IPS-15b (cell line): ENCODE results near the gene TMEM39A.

Experiments
- H3K27me3 ChIP-seq: one replicate; pipeline ENCODE4 v1.6.1; 2013; ENCODE audit warnings: low read length; ENCODE audit not compliant: control insufficient read depth, insufficient read depth
- H3K36me3 ChIP-seq: one replicate; pipeline ENCODE4 v1.6.1; 2013; ENCODE audit warnings: low read length; ENCODE audit not compliant: control insufficient read depth, insufficient read depth
- H3K4me1 ChIP-seq: one replicate; pipeline ENCODE4 v1.6.1; 2013; ENCODE audit warnings: mild to moderate bottlenecking, low read length; ENCODE audit not compliant: control insufficient read depth, insufficient read depth
- H3K4me3 ChIP-seq: one replicate; pipeline ENCODE4 v1.5.1; 2013; ENCODE audit warnings: low read depth, low read length
- H3K9ac ChIP-seq: one replicate; pipeline ENCODE4 v1.6.1; 2013; ENCODE audit warnings: low read depth, mild to moderate bottlenecking, low read length
- H3K9me3 ChIP-seq: one replicate; pipeline ENCODE4 v1.6.1; 2013; ENCODE audit warnings: mild to moderate bottlenecking, low read length; ENCODE audit not compliant: control insufficient read depth, insufficient read depth

Gene TMEM39A

GRCh38 chr3:119443179-119443578 lies 20.2 kb downstream of the TMEM39A start:
- no peak overlapping the region for H3K4me3 ChIP-seq
- H3K9me3 ChIP-seq = no peaks in the 10 kb centered on the region
- no peak overlapping the region for H3K9ac ChIP-seq
- no peaks in the 10 kb centered on the region for H3K27me3 ChIP-seq
- no peaks in the 10 kb centered on the region for H3K4me1 ChIP-seq
- H3K36me3 ChIP-seq = peaks cover 12% of the 10 kb centered on the region

GRCh38 chr3:119437691-119438258 lies 25.6 kb downstream of the TMEM39A start:
- H3K36me3 ChIP-seq = peaks cover 26% of the 10 kb centered on the region
- no peak overlapping the region for H3K9ac ChIP-seq
- no peak overlapping the region for H3K4me3 ChIP-seq
- no peaks in the 10 kb centered on the region for H3K27me3 ChIP-seq
- no peaks in the 10 kb centered on the region for H3K4me1 ChIP-seq
- H3K9me3 ChIP-seq = no peaks in the 10 kb centered on the region

- no peak overlapping the region for H3K4me3 ChIP-seq
- H3K27me3 ChIP-seq = no peaks in the 10 kb centered on the region
- peaks cover 26% of the 10 kb centered on the region for H3K36me3 ChIP-seq
- no peaks in the 10 kb centered on the region for H3K4me1 ChIP-seq
- no peak overlapping the region for H3K9ac ChIP-seq
- no peaks in the 10 kb centered on the region for H3K9me3 ChIP-seq
Observed at GRCh38 chr3:119436977-119437376, 26.4 kb downstream of the TMEM39A start.

GRCh38 chr3:119434703-119435102 lies 28.7 kb downstream of the TMEM39A start:
- peaks cover 42% of the 10 kb centered on the region for H3K36me3 ChIP-seq
- no peaks in the 10 kb centered on the region for H3K27me3 ChIP-seq
- H3K9me3 ChIP-seq = no peaks in the 10 kb centered on the region
- no peak overlapping the region for H3K9ac ChIP-seq
- no peak overlapping the region for H3K4me3 ChIP-seq
- no peaks in the 10 kb centered on the region for H3K4me1 ChIP-seq

DNA sequence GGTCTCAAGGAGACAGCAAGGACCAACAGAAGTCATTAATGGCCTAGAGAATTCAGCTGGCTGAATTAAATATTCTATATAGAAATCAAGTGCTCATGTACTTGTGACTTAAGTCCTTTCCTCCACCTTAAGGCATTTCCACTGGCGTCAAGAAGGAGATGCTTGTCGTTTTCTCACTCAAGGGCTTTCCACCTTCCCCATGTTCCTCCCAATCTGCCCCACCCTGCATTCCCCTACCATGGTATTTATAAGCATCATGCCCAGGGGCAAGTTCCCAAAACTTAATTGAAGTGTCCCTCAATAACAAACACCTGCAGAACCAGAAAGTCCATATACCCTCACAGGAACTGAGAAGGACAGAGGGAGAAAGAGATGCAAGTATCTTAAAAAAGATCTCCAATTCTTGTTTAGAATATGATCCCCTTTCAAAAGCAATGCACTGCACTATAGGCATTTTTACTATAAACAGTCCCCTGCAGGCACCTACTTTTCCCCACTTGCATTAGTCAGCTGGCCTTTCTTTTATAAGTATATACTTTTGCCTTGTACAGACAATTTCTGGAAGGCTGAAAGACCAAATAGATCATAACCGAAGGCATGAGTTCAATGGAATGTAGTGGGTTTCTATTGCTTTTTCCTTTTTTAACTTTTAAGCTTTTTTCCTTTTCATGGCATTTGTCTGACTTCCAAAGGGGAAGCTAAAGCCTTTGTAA lies 29.6 kb downstream of the TMEM39A start:
- peaks cover 46% of the 10 kb centered on the region for H3K36me3 ChIP-seq
- H3K4me3 ChIP-seq = no peak overlapping the region
- no peaks in the 10 kb centered on the region for H3K27me3 ChIP-seq
- H3K4me1 ChIP-seq = no peaks in the 10 kb centered on the region
- H3K9ac ChIP-seq = no peak overlapping the region
- no peaks in the 10 kb centered on the region for H3K9me3 ChIP-seq

DNA sequence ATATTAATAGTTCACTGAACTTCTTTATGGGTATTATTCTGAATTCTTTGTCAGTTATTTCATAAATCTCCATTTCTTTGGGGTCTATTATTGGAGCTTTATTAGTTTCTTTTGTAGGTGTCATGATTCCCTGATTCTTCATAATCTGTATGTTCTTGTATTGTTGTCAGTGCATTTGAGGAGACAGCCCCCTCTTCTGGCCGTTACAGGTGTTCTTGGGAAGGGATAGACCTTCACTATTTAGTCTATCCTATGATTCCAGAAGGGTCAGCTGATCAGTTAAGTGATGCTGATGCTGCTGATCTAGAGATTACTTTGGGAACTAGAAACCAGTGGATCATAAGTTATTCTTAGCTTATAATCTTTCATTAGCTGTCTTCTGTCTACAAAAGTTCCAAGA lies 34.9 kb downstream of the TMEM39A start:
- Histone ChIP-seq H3K4me3 (no peak overlapping the region), H3K27me3 (no peaks in the 10 kb centered on the region), H3K9me3 (peaks cover 11% of the 10 kb centered on the region), H3K4me1 (no peaks in the 10 kb centered on the region), H3K36me3 (peaks cover 20% of the 10 kb centered on the region), H3K9ac (no peak overlapping the region)

DNA sequence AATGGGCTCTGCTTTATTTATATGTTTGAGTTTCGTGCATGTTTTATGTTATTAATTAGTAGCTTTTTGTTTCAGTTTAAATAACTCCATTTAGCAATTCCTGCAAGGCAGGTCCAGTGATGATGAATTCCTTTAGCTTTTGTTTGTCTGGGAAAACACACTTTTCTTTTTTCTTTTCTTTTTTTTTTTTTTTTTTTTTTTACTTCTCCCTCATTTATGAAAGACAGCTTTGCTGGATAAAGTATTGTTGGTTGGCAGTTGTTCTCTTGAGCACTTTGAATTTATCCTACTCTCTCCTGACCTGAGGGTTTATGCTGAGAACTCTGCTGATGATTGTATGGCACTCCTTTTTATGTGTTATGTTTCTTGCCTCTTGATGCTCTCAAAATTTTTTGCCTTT lies 35.7 kb downstream of the TMEM39A start:
- Histone ChIP-seq H3K36me3 (peaks cover 19% of the 10 kb centered on the region), H3K9me3 (peaks cover 11% of the 10 kb centered on the region), H3K4me3 (no peak overlapping the region)

DNA sequence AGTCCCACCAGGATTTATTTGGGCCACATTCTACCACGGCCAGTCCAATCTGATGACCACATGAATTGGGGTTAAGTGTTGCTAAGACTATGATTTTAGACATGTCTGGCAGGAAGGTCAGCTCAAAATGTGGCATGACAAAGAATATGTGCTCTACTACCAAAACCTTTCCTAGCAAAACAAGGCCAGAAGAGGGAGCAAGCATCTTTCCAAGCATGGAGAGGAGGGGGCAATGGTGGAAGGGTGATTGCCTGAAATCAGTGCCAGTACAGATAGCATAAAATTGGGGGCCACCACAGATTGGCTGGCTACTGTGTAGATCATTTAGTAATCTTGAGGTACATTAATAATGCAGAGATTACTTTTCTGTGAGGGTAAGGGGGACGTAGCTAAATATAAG lies 43.2 kb downstream of the TMEM39A start:
- Histone ChIP-seq H3K4me1 (no peaks in the 10 kb centered on the region), H3K9ac (no peak overlapping the region), H3K4me3 (no peak overlapping the region), H3K27me3 (no peaks in the 10 kb centered on the region), H3K36me3 (no peaks in the 10 kb centered on the region), H3K9me3 (no peaks in the 10 kb centered on the region)

More for the DNA sequence above, 35.7 kb downstream of the TMEM39A start:
- no peak overlapping the region for H3K9ac ChIP-seq
- H3K27me3 ChIP-seq = no peaks in the 10 kb centered on the region
- no peaks in the 10 kb centered on the region for H3K4me1 ChIP-seq

- H3K27me3 ChIP-seq = no peaks in the 10 kb centered on the region
- no peak overlapping the region for H3K9ac ChIP-seq
- H3K4me1 ChIP-seq = no peaks in the 10 kb centered on the region
- no peaks in the 10 kb centered on the region for H3K9me3 ChIP-seq
- H3K36me3 ChIP-seq = no peaks in the 10 kb centered on the region
- no peak overlapping the region for H3K4me3 ChIP-seq
Observed at GRCh38 chr3:119418641-119419040, 44.8 kb downstream of the TMEM39A start.

DNA sequence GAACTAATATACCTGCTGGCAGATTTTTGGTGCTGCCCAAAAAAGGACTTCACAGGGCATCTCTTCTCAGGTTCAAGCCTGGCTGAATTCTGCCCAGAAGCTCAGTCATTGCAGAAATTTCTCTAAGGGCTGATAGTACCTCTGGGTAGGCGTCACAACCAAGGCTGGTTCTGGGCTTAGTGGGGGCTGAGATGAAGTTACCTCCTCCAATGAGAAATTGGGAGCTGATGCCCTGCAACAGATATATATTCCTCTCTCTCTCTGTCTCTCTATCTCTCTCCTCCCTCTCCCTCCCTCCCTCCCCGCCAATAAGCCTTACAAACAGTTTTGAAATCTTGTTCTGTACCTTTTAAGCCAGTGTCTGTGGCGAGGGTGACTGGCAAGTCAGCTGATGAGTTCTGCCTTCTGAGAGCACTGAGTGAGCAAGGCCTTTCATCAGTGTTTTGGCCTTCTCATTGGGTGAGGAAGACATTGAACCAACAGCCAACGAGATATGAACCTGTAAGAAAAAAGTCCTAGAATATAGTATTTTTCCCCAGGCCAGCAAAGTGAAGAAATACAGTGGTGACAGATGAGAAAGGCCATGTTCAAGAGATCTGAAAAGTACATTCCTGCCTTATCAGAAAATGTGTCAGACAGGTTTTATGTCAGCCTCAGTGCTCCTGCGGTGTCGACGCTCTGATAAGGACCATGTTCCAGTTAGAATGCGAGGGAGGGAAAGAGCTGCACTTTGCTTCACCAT lies 45.5 kb downstream of the TMEM39A start:
- Histone ChIP-seq H3K36me3 (no peaks in the 10 kb centered on the region), H3K4me1 (no peaks in the 10 kb centered on the region), H3K9ac (no peak overlapping the region), H3K9me3 (no peaks in the 10 kb centered on the region), H3K27me3 (no peaks in the 10 kb centered on the region), H3K4me3 (no peak overlapping the region)

DNA sequence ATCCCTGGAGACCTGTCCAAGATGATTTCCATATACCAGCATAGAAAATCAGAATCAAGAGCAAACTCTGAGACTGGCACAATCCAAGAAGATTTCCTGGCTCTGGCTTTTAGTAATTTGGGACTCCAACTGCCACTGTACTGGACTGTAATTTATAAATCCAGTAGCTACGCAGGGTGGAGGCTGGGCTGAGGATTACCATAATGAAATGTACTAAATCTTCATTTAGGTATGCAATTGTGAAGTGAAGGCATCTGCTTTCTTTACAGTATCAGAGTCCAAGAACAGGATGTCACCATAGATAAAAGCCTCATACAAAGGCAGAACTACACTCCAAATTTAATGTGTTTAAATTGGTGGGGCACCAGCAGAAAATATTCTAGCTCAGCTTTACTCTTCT lies 46.5 kb downstream of the TMEM39A start:
- Histone ChIP-seq H3K4me3 (no peak overlapping the region), H3K27me3 (no peaks in the 10 kb centered on the region), H3K4me1 (no peaks in the 10 kb centered on the region), H3K36me3 (no peaks in the 10 kb centered on the region), H3K9me3 (no peaks in the 10 kb centered on the region), H3K9ac (no peak overlapping the region)
